K562 (cell line): ENCODE measurements around the gene SMURF1. TPM values are rescaled to one million over a fixed set of nuclear protein-coding genes. Genes with fewer than 3 reads are reported as not detected.

Source experiments
- ATAC-seq: fragments of 200-7000 bp; cut with Tn5 transposase; 3 replicates; pipeline ENCODE4 v1.9.1; 2020; ENCODE audit warnings: moderate library complexity
- BruUV-seq: library from RNA; stranded (reverse); fragments of 400-500 nt; replicated peaks from 2 replicates; lab custom pipeline; 2021; lab: Mats Ljungman, UMichigan
- CTCF ChIA-PET: fragments of 300-600 bp; formaldehyde crosslinking; extraction: SDS; loops from one replicate; lab custom pipeline; 2021; ENCODE audit warnings: low intra/inter-chr PET ratio; lab: Yijun Ruan, JAX
- POLR2A ChIA-PET: fragments of 300-600, 350-650 bp; sonication (Branson Sonifier 250); formaldehyde crosslinking; extraction: SDS; loops from one replicate; lab custom pipeline; 2021; ENCODE audit warnings: antibody characterized with exemption, inconsistent platforms; lab: Yijun Ruan, JAX
- DNase-seq, 4 experiments: peaks; one replicate each; pipeline versions ENCODE4 v3.0.0 to v3.0.0-alpha.2; 2011 to 2018; ENCODE audit warnings: low spot score in 3 of 4, mixed read lengths in 3 of 4; ENCODE audit errors: extremely low read depth in 1 of 4
- FAIRE-seq: peaks from 2 replicates; lab custom pipeline; 2011; peaks lifted over from hg19 to GRCh38; lab: Jason Lieb, UNC
- H2AFZ ChIP-seq: 2 replicates; pipeline ENCODE4 v1.6.0; 2011; ENCODE audit warnings: low read depth, low read length, control low read depth, inconsistent platforms
- H3K27ac ChIP-seq: fragments of 200-600 bp; 3 replicates; pipeline ENCODE4 v1.8.0; 2011; ENCODE audit warnings: low read depth, mild to moderate bottlenecking, control low read depth, inconsistent platforms, low read length, moderate library complexity, mixed read lengths; ENCODE audit errors: extremely low read depth
- H3K27me3 ChIP-seq, 2 experiments: fragments of 300-600 bp in 1 of 2; 2 replicates in 1 of 2; 3 replicates in 1 of 2; pipeline versions ENCODE4 v1.6.0 to v1.8.0; 2011; ENCODE audit warnings: inconsistent platforms in 2 of 2, low read length in 2 of 2, mild to moderate bottlenecking in 1 of 2, mixed read lengths in 1 of 2, moderate library complexity in 1 of 2; ENCODE audit not compliant: control insufficient read depth in 2 of 2, insufficient read depth in 2 of 2
- H3K36me3 ChIP-seq: fragments of 300-600 bp; 3 replicates; pipeline ENCODE4 v1.8.0; 2011; ENCODE audit warnings: mild to moderate bottlenecking, low read length, inconsistent platforms; ENCODE audit not compliant: control insufficient read depth, insufficient read depth
- H3K4me1 ChIP-seq, 2 experiments: fragments of 200-600 bp in 1 of 2; replicated peaks in 1 of 2; 2 replicates in 1 of 2; 3 replicates in 1 of 2; pipeline versions ENCODE4 v1.5.1 to v1.8.0; 2011; ENCODE audit warnings: inconsistent platforms in 2 of 2, low read length in 2 of 2, mild to moderate bottlenecking in 1 of 2, mixed read lengths in 1 of 2, moderate library complexity in 1 of 2; ENCODE audit not compliant: control insufficient read depth in 2 of 2, insufficient read depth in 2 of 2
- H3K4me2 ChIP-seq: 2 replicates; pipeline ENCODE4 v1.6.1; 2011; ENCODE audit warnings: low read length, control low read depth, inconsistent platforms, mixed read lengths; ENCODE audit not compliant: insufficient read depth
- H3K4me3 ChIP-seq: fragments of 200-600 bp; sonication (generic), shearing (Covaris generic); 2 replicates; pipeline ENCODE4 v1.5.1; 2016; ENCODE audit warnings: control low read depth, inconsistent platforms
- H3K79me2 ChIP-seq: fragments of 200-600 bp; 3 replicates; pipeline ENCODE4 v1.8.0; 2011; ENCODE audit warnings: low read length, inconsistent platforms; ENCODE audit not compliant: control insufficient read depth, insufficient read depth
- H3K9ac ChIP-seq, 2 experiments: 2 replicates each; pipeline versions ENCODE4 v1.6.0 to v1.6.1; 2011; ENCODE audit warnings: low read depth in 2 of 2, low read length in 2 of 2, control low read depth in 1 of 2, inconsistent platforms in 1 of 2, mild to moderate bottlenecking in 1 of 2, mixed read lengths in 1 of 2; ENCODE audit not compliant: insufficient read depth in 1 of 2
- H3K9me1 ChIP-seq: one replicate; pipeline ENCODE4 v1.6.0; 2011; ENCODE audit warnings: inconsistent platforms, mild to moderate bottlenecking, low read length, moderate library complexity; ENCODE audit not compliant: control insufficient read depth, insufficient read depth
- H3K9me3 ChIP-seq: replicated peaks from 2 replicates; pipeline ENCODE4 v1.5.1; 2011; ENCODE audit warnings: low read depth, low read length, inconsistent platforms; ENCODE audit not compliant: control insufficient read depth, insufficient read depth
- H4K20me1 ChIP-seq: replicated peaks from 2 replicates; pipeline ENCODE4 v1.6.1; 2011; ENCODE audit warnings: low read length, inconsistent platforms, mixed read lengths; ENCODE audit not compliant: control insufficient read depth, insufficient read depth
- ESRRA ChIP-seq: fragments of 450-650 bp; IDR thresholded peaks from 2 replicates; pipeline ENCODE4 v1.6.1; 2014; ENCODE audit warnings: low read depth, mild to moderate bottlenecking, moderate library complexity, borderline replicate concordance
- GATAD2A ChIP-seq: fragments of 450-650 bp; IDR thresholded peaks from 2 replicates; pipeline ENCODE4 v1.6.1; 2017
- MYNN ChIP-seq, 2 experiments: sonication (generic); formaldehyde crosslinking in 1 of 2; IDR thresholded peaks; 2 replicates each; pipeline versions ENCODE4 v1.5.0 to v1.6.1; 2016 to 2020; ENCODE audit warnings: antibody characterized with exemption in 1 of 2, missing genetic modification reagents in 1 of 2
- ZEB2 ChIP-seq: fragments of 450-650 bp; IDR thresholded peaks from 2 replicates; pipeline ENCODE4 v1.6.1; 2016
- ZNF212 ChIP-seq: fragments of 450-650 bp; formaldehyde crosslinking; IDR thresholded peaks from 2 replicates; pipeline ENCODE4 v1.4.0; 2020; ENCODE audit warnings: mild to moderate bottlenecking
- ZNF23 ChIP-seq: fragments of 250-450 bp; sonication (Bioruptor Pico); IDR thresholded peaks from 2 replicates; pipeline ENCODE4 v1.4.0; 2020; ENCODE audit warnings: mild to moderate bottlenecking
- ZNF766 ChIP-seq: fragments of 200-800 bp; sonication (Bioruptor generic); conservative IDR thresholded peaks from 2 replicates; pipeline ENCODE4 v1.6.1; 2016; ENCODE audit warnings: missing genetic modification characterization, missing compliant biosample characterization
- WGBS: fragments of 100-300 bp; shearing (Covaris generic); methylation state at CpG from one replicate; pipeline ENCODE4 v1.1.6; 2016; ENCODE audit warnings: low coverage, mixed read lengths; ENCODE audit not compliant: insufficient coverage; ENCODE audit errors: missing lambda C conversion rate; 5-methylcytosine and 5-hydroxymethylcytosine counted together
- in situ Hi-C: fragments of 300-500 bp; cut with MboI; formaldehyde crosslinking; loops from 4 replicates; pipeline ENCODE4 v1.15.0; 2018; ENCODE audit warnings: inconsistent platforms, mixed read lengths
- intact Hi-C: fragments of 100-400 bp; cut with micrococcal nuclease; formaldehyde crosslinking; loops from 2 replicates; pipeline ENCODE4 v1.14.2; 2022
- polyA plus RNA-seq, 8 experiments: library from polyadenylated mRNA; depleted of rRNA in 4 of 8; stranded (reverse) in 5 of 8; unstranded in 3 of 8; fragments of >200 nt; fragmentation: Nextera tagmentation in 2 of 8; fragmentation: Illumina TruSeq in 1 of 8; extraction: Ambion mirVana in 2 of 8; extraction: Trizol in 1 of 8; gene quantifications; 2 replicates each; pipeline versions ENCODE4 v1.2.1 to v1.2.3, GENCODE V29; 2011 to 2014; ENCODE audit warnings: inconsistent platforms in 1 of 8, missing spikeins in 1 of 8
- total RNA-seq, 7 experiments: library from RNA; depleted of rRNA in 6 of 7; stranded (reverse); fragments of >200 nt in 6 of 7; fragmentation: Illumina TruSeq in 2 of 7; extraction: Trizol in 2 of 7; gene quantifications; 2 replicates each; pipeline versions ENCODE4 v1.2.1 to v1.2.3, GENCODE V29; 2011 to 2021; ENCODE audit warnings: low replicate concordance in 1 of 7
- TF ChIP-seq, protein P1 (sequence below): fragments of 450-650 bp; IDR thresholded peaks from one replicate; pipeline ENCODE4 v1.6.1; 2018; ENCODE audit warnings: mild to moderate bottlenecking, moderate library complexity; ENCODE audit not compliant: partially characterized antibody

SMURF1 gene
- total and polyA plus RNA-seq, 9 of the 15 experiments (the other 6 are each of a cell fraction or from before 2014, with no cell fraction given) = 1.0 to 20.1 (median 12.6) TPM

DNA sequence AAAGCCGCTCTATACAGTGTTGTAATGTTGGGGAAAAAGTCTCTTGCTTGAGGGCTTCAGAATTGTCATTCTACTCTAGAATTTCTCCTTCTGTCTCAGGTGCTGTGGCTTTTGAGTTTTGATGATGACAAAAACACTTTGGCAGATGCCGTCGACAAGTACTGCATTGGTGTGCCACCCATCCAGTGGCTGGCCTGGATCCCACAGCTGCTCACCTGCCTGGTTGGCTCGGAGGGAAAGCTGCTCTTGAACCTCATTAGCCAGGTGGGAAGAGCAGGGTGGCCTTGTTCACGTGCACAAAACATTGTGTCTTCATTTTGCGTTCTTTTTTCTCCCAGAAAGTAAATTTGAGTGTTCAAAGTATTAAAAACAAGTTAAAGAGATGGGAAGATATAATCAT is 153.6 kb downstream of the SMURF1 start:
- H2AFZ ChIP-seq = no peak overlapping the region
- no peak for ATAC-seq
- no peaks in the 10 kb centered on the region for H3K79me2 ChIP-seq
- no peaks in the 10 kb centered on the region for H3K4me1 ChIP-seq
- POLR2A ChIA-PET = interaction anchor here (0.7 kb wide), 1 partner anchor 1029 kb away, joined by 3 read pairs; no protein-coding TSS in a partner anchor
- CTCF ChIA-PET = no interaction called here
- WGBS = 94% methylated on average over 6 of the region's 6 CpGs
- no peak for TF ChIP-seq ESRRA
- TF ChIP-seq, protein P1, sequence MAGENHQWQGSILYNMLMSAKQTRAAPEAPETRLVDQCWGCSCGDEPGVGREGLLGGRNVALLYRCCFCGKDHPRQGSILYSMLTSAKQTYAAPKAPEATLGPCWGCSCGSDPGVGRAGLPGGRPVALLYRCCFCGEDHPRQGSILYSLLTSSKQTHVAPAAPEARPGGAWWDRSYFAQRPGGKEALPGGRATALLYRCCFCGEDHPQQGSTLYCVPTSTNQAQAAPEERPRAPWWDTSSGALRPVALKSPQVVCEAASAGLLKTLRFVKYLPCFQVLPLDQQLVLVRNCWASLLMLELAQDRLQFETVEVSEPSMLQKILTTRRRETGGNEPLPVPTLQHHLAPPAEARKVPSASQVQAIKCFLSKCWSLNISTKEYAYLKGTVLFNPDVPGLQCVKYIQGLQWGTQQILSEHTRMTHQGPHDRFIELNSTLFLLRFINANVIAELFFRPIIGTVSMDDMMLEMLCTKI = no peak
- no peak for TF ChIP-seq MYNN (IDR thresholded peaks at IDR 0.05)
- no peak for TF ChIP-seq MYNN (CRISPR knock-in tag; IDR thresholded peaks at IDR 0.05)
- no peak for TF ChIP-seq GATAD2A
- TF ChIP-seq ZEB2 = no peak
- TF ChIP-seq ZNF766 = no peak
- no peak for TF ChIP-seq ZNF23 (CRISPR knock-in tag)
- no peak for TF ChIP-seq ZNF212 (CRISPR knock-in tag)
- TF ChIP-seq, all 486 proteins: peak for 0
- no peak for DNase-seq
- H4K20me1 ChIP-seq = no peaks in the 10 kb centered on the region
- no TSS peak for BruUV-seq
- peak overlapping the region in 1 of 2 experiments; percentile 31; a peak in 1 of 4 replicates for H3K9ac ChIP-seq
- no peaks in the 10 kb centered on the region for H3K9me3 ChIP-seq
- no peak for FAIRE-seq
- H3K9me1 ChIP-seq = no peaks in the 10 kb centered on the region
- no peaks in the 10 kb centered on the region for H3K27me3 ChIP-seq
- H3K4me2 ChIP-seq = no peak overlapping the region
- H3K4me3 ChIP-seq = no peak overlapping the region
- intact Hi-C loops (no loop called here), in situ Hi-C loops (no loop called here)
- peaks cover 100% of the 10 kb centered on the region for H3K36me3 ChIP-seq
- H3K27ac ChIP-seq = no peak overlapping the region
